Stimulated activated CD4-positive, alpha-beta T cell treated with anti-CD3 and anti-CD28 coated beads, Interleukin-15, amount 100 ng/mL, for 1 hour (primary cell): ENCODE results near the gene STMN1.

Experiments
- DNase-seq, 2 donors: peaks; one replicate each; pipeline ENCODE4 v3.0.0-alpha.2; 2020; ENCODE audit warnings: low read depth in 1 of 2, low spot score in 1 of 2

STMN1 gene

DNA sequence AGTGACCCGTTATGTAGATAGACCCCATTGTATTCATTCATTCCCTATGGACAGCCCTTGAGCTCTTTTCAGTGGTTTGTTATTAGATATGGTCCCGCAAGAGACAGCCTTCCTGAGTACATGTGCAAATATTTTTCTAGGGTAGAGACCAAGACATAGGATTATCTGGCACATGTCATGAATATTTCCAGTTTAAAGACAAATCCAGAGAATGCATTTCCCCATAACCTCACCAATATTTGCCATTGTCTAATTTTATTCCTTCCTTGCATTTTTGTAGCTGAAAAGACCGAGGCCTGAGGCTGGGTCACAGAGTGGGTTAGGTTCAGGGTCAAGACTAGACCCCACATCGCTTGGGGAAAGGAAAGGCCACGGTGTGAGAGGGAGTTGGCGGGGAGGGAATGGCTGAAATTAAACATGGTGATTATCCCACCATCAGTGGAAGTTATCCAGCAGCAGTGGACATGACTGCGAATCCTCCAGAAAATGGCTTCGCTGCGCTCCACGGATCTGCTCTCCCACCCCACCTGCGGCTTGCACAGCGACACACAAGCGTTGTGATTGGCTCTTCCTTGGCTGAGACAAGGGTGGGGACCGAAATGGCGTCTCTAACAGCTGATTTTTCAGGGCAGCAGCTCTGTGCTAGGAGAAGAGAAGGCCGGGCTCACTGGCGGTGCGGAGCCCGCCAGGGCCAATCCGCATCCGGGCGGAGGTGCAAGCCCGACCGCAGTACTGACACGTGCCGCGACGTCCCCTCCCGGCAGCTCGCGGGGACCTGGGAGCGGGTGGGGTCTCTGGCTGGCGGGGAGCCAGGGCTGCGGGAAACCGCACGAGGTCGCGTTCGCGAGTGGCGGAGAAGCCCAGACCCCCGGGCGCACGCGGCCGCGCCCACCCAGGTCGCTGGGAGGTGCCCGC, 16.1 kb upstream of the STMN1 start:
- peak; percentile 7 to 20 for DNase-seq

DNA sequence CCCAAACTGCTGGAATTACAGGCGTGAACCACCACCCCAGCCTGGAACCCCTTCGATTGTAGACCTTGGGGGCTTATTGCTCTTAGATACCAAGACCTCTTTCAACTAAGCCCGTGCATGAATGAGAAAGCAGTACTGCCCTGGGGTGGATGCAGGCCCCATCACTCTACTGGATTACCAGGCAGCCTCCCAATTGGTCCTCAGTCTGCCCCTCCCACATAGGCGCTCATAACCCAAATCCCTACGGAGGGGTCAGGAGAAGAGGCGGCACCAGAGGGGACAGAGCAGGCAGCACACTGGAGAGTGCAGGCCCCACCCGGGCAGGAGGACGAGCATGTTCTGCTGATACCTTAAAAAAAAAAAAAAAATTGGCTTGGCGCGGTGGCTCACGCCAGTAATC, 12.4 kb upstream of the STMN1 start:
- DNase-seq: no peak

DNA sequence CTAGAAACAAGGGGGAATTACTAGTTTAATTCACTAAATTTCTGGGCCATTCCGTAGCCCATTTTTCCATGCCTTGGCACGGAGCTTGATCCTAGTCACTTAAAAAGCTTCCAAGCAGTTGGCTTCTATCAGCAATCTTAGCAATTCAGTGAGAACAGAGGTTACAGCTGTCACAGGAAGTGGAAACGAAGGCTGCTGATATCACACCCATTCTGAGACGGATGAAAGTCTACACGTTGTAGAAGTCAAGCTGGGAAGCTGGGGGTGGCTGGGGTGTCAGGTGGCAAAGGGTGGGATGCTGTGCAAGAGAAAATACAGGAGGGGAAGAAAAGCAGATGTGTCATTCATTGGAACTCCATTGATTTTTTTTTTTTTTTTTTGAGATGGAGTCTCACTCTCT, 11.8 kb upstream of the STMN1 start:
- no peak for DNase-seq

DNA sequence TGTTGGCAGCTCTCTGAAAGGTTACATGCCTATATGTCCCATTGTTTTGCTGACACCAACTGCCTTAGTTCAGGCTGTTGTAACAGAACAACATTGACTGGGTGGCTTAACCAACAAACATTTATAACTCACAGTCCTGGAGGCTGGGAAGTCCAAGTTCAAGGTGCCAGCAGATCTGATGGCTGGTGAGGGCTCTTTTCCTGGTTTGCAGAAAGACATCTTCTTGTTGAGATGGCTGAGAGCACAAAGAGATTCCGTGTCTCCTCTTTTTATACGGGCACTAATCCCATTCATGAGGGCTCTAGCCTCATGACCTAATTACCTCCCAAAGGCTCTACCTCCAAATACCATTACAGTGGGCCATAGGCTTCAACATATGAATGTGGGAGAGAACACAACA, 10.2 kb upstream of the STMN1 start:
- no peak for DNase-seq

DNA sequence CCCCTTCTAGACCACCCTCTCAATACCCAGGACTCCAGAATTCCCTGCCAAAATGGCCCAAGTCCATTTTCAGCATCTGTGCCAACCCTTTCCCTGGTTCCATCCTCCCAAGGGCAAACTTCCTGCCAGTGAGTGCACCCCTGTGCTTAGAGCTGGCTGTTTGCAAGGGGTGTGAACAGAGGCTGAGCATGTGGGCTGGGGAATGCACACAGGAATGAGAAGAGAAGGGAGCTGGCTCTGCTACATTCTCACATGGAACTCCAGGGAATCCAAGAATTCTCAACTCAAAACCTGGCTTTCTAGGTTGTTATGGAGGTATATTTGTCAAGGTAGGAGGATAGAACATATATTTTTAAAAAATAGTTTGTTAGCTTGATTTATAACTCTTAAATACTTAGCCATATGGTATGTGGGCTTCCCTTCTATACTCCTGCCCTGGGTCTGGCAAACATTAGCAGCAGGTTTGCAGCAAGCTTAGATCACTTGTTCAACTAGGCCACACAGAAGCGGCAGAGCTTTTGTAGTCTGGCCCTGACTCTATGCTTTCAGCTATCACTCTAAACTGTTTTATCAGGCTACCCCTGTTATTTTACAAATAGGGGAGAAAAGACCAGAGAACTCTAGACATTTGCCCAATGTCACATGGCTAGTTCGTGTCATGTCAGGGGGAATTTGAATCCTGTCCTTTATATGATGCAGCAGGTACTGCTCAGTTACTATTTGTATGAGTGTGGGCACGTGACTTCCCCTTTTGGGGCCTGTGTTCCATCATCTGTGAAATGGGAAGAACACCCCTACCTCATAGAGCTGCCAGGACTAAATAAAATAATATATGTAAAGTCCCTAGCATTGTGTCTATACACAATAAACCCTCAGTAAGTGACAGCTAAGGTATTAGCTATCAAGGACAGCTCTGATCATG, 8.1 kb upstream of the STMN1 start:
- DNase-seq: no peak

DNA sequence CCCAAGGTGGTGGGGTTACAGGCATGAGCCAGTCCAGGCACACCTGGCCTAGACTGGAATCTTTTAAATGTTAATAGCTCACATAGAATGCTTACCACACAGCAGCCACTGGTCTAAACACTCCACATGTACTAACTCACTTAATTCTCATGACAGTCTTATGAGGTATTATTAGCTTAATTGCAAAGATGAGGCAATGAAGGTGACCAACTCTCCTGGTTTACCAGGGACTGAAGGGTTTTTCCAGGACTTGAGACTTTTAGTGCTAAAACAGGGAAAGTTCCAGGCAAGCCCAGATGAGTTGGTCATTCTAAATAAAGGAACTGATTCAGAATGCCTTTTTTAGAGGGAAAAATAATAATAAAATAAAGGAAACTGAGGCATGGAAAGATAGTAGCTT, 7.0 kb upstream of the STMN1 start:
- no peak for DNase-seq

DNA sequence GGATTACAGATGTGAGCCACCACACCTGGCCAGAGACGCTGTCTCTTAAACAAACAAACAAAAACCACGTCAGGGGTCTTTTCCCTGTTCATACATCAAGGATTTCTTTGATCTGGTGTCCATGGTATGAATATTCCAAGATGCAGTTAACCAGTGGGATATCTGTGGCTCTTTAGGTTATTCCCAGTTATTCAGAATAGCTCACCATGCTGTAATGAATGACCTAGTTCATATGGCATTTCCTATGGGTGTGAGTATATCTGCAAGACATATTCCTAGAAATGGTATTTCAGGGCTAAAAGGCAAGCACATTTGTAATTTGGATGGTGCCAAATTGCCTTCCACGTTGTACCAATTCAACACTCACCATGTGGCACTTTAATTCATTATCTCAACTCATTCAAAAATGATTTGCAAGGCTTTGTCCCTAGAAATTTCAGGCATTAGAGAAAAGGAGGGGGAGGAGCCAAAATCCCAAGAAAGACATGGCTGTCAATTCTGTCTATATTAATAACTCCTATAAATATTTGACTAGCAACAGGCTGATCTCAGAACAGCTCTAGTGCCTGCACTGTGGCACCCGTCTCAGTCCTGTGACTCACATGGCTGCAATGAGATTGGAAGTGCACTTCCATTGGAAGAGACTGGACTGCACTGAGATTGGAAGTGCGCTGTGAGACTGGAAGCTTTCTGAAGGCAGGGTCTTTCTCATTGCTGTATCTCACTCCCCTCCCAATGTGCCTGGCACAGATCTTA, 6.0 kb upstream of the STMN1 start:
- no peak for DNase-seq

DNA sequence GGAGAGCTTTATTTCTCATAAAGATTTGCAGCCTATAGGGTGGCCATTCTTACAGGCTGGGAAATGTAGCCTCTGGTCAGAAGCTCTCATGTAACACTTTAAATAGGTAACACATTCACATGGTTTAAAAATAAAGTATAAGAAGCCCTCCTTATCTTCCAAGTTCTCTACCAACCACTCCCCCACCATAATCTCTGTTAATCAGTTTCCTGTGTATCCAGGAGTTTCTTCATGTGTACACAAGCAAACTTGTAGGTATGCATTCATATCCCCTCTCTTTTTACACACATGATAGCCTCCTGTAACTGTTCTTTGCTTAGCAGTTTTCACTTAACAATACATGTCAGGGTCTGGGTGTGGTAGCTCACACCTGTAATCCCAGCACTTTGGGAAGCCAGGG, 4.9 kb upstream of the STMN1 start:
- no peak for DNase-seq

DNA sequence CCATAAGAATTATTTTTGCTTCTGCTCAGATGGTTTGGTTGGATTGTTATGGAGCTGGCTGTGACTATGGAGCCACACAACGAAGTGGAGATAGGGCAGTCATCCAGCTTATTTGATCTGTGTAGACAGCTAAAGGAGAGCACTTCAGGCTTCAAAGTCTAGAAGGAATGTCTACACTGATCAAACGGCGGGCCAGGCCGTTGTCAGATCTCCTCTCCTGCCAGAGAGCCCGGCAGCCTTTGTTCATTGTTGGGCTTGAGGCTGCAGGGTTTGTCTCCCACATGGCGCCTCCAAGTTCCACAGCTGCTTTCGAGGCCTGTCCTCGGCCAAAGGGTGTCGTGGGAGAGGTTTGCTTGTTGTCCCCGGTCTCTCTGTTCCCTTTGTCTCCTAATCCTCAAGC, 2.8 kb upstream of the STMN1 start:
- DNase-seq: no peak

DNA sequence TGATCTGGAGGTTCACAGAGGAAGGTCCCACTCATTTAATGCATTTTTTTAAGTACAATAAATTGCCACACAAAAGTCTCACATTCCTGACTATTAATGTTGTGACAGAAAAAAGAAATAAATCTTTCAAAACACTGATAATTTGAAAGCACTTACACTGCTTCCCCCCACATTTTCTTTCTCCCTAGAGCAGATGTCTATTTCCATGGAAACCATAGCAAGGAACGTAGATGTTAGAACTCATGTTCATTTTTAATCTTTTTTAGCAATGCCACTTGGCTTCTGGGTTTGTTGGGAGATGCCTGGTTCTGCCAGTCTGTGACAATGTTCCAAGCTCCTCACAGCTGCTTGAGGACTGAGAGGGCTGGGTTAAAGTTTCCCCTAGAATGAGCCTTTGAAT, 1.9 kb upstream of the STMN1 start:
- DNase-seq: no peak

DNA sequence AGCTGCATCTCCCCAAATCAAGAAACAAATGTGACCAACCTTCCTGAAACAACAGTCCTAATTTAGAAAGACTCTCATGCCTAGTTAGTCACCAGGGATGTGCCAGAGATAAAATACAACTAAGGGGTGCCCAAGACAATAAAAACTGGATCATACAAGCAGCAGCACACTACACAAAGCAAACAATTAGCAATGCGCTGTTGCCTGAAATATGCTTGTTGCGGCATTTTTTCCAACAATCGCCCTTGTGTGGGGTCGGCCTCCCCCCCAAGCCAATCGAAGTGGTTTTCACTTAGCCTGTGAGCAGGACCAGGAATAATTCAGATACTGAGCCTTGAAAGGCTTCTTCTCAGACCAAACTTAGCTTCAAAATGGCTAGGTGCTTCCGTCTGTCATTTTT, 1.4 kb upstream of the STMN1 start:
- DNase-seq: no peak

DNA sequence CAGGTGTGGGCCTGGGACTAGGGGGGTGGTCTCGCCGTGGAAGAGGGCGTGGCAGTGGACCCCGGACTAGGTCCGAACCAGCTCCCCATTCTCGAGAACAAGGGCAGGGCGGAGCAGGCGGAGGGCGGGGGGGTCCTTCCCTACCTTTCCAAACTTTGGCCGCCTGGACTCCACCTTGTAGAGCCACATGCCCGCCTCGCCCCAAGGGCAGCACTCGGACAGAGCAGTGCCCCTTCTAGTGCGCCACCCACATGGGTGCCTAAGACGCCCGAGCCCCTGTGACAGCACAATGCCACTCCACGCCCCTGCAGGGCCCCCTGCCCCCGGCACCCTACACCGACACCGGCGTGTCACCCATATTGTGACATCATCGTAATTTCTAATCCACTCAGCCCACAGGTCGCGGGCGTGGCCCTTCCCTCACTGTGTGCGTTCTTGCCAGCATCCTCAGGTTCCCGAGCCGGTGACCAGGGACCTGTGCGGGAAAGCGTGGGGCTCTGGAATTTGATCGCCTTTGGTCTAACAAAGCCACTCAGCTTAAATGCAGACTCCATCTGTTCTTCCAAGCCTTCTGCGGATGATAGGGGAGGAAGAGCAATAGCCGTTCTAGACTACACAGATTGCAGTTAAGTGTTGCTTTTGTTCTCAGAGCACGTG, 553 bp upstream of the STMN1 start:
- peak in 1 of 2 donors; percentile 10 for DNase-seq

DNA sequence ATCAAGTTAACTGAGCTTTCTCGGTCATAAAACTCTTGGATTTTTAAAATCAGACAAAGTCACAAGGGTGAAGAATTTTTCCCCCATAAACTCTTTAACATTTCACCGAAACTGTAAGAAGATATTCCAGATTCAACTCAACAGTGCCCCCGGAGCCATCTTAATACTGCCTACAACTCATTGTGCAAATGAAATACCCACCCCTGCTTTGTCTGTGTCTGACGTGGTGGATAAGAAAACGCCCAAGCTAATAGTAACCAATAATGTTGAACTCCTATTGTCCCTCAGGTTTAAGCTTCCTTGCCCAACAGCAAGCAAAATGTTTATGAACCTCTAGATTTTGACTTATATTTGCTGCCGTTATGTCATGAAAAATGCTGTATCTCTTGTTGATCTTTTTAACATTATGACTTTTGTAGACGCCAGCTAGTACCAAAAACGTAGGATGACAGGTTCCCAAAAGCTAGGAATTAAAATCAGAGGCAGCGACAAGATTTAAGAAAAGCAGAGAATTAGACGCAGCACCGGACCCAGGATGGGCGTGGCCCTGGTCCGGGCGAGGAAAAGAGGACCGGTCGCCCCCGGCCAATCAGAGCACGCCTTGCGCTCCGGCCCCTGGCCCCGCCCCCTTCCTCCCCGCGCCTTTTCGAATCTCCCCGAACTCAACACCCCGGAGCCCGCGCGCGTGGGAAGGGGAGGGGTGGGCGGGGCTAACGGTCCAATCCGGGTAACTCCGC, 1.1 kb downstream of the STMN1 start:
- DNase-seq: peak; percentile 79 to 90

DNA sequence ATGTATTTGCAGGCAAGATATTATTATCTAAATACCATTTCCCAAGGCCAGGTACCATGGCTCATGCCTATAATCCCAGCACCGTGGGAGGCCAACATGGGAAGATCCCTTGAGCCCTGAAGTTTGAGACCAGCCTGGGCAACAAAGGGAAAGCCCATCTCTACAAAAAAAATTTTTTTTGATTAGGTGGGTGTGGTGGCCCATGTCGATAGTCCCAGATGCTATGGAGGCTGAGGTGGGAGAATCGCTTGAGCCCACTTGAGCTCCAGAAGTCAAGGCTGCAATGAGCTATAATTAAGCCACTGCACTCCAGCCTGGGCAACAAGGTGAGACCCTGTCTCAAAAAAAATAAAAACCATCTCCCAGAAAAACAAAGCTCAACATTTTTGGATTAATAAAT, 2.2 kb downstream of the STMN1 start:
- DNase-seq: no peak

DNA sequence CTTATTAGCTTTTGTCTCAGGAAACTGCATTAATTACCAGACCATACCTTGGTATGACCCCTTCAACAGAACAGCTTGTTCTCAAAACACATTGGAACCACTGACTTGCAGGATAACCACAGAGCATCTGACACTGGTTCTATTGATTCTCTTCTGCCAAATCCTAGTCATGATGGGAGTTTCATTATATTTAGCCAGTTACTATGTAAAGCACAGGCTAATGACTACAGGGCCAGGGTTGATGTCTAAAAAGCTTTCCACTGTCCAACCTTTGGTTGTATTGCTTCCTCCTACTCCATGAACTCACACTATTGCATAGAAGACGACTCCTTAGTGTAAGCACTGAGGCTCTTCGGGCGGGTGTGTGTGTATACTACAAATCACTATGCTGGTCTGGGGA, 3.8 kb downstream of the STMN1 start:
- DNase-seq: no peak

DNA sequence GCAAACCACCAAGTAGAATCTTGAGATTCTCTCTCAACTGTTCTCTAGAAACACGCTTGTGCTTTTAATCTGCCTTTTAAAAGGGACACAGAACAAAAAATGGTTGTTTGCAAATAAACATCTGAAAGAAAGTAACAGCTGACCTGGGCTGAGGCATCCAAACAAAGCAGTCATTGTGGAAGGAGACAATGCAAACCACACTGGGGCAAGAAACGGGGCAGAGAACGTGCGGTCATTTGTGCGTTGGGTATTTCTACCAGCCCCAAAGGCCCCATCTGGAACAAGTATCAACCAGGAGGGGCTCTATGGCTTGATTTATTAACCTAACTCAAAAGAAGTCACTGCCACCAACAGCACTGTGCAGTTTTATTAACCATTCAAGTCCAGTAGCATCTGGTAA, 6.0 kb downstream of the STMN1 start:
- no peak for DNase-seq

DNA sequence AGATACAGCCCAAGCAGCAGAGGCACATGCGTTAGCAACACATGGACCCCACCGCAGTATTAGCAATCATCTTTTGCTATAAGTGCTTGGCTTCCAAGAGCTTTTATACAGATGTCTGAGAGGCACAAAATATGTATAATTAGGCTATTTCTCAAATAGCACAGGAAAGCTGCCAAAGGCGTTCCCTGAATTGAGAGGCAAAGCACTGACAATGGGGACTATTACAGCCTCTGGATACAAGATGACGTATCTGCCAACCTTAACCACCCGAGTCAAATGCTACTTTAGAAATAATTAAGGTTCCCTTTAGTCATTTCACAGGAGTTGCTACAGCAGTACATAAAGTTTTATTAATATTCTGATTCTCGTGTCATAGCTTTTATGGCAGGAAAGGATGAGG, 6.4 kb downstream of the STMN1 start:
- DNase-seq: no peak

DNA sequence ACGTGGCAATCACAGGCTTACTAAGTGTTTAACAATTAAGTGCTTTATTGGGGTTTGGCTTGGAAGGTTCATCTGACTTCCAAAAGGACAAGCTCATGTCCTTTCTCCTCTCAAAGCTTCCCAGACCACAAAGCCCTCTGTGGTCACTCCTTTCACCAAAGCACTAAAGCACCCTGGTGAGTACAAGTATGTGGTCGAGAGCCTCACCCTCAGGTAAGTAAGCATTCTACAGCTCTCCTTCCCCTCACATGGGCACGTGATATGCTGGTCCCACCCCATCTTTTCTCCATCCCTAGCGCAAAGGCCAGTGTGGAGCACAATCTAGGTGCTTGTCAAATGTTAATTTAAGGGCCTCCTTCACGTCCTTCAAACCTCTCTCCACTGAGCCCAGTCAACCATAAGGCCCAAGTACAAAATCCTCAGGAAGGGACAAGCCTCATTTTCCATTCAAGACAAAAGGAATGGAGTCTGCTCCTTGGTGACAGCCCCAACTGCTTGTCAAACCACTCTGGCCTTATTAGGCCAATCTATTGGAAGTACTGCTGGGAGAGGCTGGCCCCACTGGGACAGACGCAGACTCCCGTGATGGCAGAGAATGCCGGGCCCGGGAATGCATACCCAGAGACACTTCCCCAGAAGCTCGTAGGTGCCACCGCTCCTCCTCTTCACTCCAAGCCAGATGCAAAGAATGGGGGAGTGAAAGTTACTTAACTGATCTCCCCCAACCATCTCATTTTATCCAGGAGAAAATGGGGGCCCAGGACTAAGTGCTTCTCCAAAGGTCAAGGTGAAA, 7.8 kb downstream of the STMN1 start:
- no peak for DNase-seq

DNA sequence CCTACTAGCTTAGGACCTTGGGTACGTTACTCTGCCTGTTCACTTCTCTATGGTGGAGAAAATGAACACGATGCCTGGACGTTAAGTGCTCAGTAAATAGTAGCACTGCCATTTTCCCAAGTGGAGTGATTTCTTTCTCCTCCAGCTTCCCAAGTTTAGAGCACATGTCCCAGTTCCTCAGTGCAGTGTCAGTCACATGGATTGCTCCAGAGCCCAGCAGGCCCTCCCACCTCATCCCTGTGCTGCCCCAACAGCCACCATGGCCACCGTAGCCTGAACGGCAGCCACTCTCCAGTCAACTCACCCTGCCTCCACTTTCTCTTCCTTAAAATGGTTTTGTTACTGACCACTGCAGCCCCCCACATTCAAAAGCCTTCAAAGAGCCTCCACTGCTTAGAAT, 8.5 kb downstream of the STMN1 start:
- no peak for DNase-seq
